AG04449 (cell line): ENCODE results near the gene SAFB2.

Experiments used
- CTCF ChIA-PET: fragments of 350-600 bp; formaldehyde crosslinking; extraction: SDS; loops from one replicate; lab custom pipeline; 2021; ENCODE audit warnings: antibody characterized with exemption; lab: Yijun Ruan, JAX
- POLR2A ChIA-PET: fragments of 400-600, 350-600 bp; formaldehyde crosslinking; extraction: SDS; loops from one replicate; lab custom pipeline; 2020; ENCODE audit warnings: antibody characterized with exemption, inconsistent platforms; lab: Yijun Ruan, JAX
- DNase-seq: peaks from one replicate; pipeline ENCODE4 v3.0.0-alpha.2; 2010; ENCODE audit warnings: low read depth, low spot score
- H3K4me3 ChIP-seq: 2 replicates; pipeline ENCODE4 v1.5.1; 2011; ENCODE audit warnings: low read depth, mild to moderate bottlenecking, control low read depth, low read length
- CTCF ChIP-seq: IDR thresholded peaks from one replicate; pipeline ENCODE4 v1.5.1; 2011; ENCODE audit warnings: mild to moderate bottlenecking, moderate library complexity, low read length, control low read depth, inconsistent platforms; ENCODE audit not compliant: insufficient read depth; ENCODE audit errors: missing control alignments

The SAFB2 gene

GRCh38 chr19:5563935-5564612 lies 58.5 kb downstream of the SAFB2 start:
- no peak for TF ChIP-seq CTCF
- DNase-seq, result no peak
- CTCF ChIA-PET, result interaction anchor here (1.0 to 1.9 kb wide), 4 partner anchors 9 to 525 kb away, joined by 3 to 5 read pairs (median 4); no protein-coding TSS in a partner anchor
- H3K4me3 ChIP-seq, result no peak overlapping the region
- POLR2A ChIA-PET, result interaction anchor here (0.6 kb wide), 1 partner anchor 91 kb away, joined by 3 read pairs; no protein-coding TSS in a partner anchor

GRCh38 chr19:5563008-5563431 lies 59.6 kb downstream of the SAFB2 start:
- TF ChIP-seq CTCF, result no peak
- ChIA-PET CTCF (interaction anchor here (0.6 to 1.9 kb wide), 3 partner anchors 10 to 192 kb away, joined by 3 to 5 read pairs (median 4); no protein-coding TSS in a partner anchor), POLR2A (no interaction called here)
- no peak overlapping the region for H3K4me3 ChIP-seq
- DNase-seq, result no peak

- POLR2A ChIA-PET, result no interaction called here
- no peak for TF ChIP-seq CTCF
- DNase-seq, result no peak
- CTCF ChIA-PET, result interaction anchor here (0.6 kb wide), 1 partner anchor 191 kb away, joined by 3 read pairs; no protein-coding TSS in a partner anchor
- H3K4me3 ChIP-seq, result no peak overlapping the region
These were observed 60.3 kb downstream of the SAFB2 start for GRCh38 chr19:5562280-5562679.

DNA sequence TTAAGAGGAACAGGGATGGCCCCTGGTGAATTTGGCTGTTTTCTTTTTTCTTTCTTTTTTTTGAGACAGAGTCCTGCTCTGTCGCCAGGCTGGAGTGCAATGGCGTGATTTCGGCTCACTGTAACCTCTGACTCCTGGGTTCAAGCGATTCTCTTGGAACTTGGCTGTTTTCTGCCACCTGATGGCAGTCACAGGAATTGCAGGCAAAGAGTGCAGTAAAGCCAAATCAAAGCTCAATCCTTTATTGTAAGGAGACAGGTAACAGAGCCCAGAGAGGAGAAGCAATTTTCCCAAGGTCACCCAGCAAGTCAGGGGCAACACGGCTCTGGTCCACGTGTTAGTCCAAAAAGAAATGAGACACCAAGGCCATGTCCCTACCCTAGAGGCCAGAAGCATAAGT lies 61.0 kb downstream of the SAFB2 start:
- DNase-seq, result no peak
- peak; percentile 2 for TF ChIP-seq CTCF
- POLR2A ChIA-PET, result no interaction called here
- CTCF ChIA-PET, result no interaction called here
- no peak overlapping the region for H3K4me3 ChIP-seq

- CTCF ChIA-PET, result interaction anchor here (0.6 to 1.3 kb wide), 2 partner anchors 13 to 289 kb away, joined by 3 to 5 read pairs; no protein-coding TSS in a partner anchor
- DNase-seq, result no peak
- POLR2A ChIA-PET, result no interaction called here
- H3K4me3 ChIP-seq, result no peak overlapping the region
- no peak for TF ChIP-seq CTCF
These were observed 62.4 kb downstream of the SAFB2 start for GRCh38 chr19:5560156-5560555.

- no peak for TF ChIP-seq CTCF
- ChIA-PET CTCF (interaction anchor here (0.6 to 1.3 kb wide), 2 partner anchors 12 to 288 kb away, joined by 3 to 5 read pairs; no protein-coding TSS in a partner anchor), POLR2A (no interaction called here)
- no peak for DNase-seq
- H3K4me3 ChIP-seq, result no peak overlapping the region
These were observed 62.8 kb downstream of the SAFB2 start for GRCh38 chr19:5559804-5560133.
